B cell (primary cell): ENCODE measurements around the gene ADAM17. TPM values are rescaled to one million over a fixed set of nuclear protein-coding genes. Genes with fewer than 3 reads are reported as not detected.

Experiments used
- ATAC-seq: fragments of 200-7000 bp; cut with Tn5 transposase; one replicate; pipeline ENCODE4 v1.10.0; 2021; ENCODE audit warnings: low read depth, mild to moderate bottlenecking, moderate number of reproducible peaks, moderate library complexity
- CTCF ChIA-PET: fragments of 350-600 bp; sonication (Branson Sonifier 250); formaldehyde crosslinking; loops from one replicate; lab custom pipeline; 2021; ENCODE audit warnings: antibody characterized with exemption, inconsistent platforms; lab: Charles Lee
- POLR2A ChIA-PET: fragments of 350-600 bp; sonication (Branson Sonifier 250); formaldehyde crosslinking; loops from one replicate; lab custom pipeline; 2021; ENCODE audit warnings: antibody characterized with exemption; lab: Charles Lee
- DNase-seq: peaks from one replicate; pipeline ENCODE4 v3.0.0; 2013
- H2AFZ ChIP-seq: 2 replicates; pipeline ENCODE4 v1.6.1; 2012; ENCODE audit warnings: mild to moderate bottlenecking, low read depth, low read length; ENCODE audit not compliant: insufficient read depth, poor library complexity, severe bottlenecking
- H3K27ac ChIP-seq, 2 donors: 1 replicate in 1 of 2; 2 replicates in 1 of 2; pipeline ENCODE4 v1.5.1; 2012 to 2013; ENCODE audit warnings: low read length in 2 of 2, mild to moderate bottlenecking in 2 of 2, moderate library complexity in 1 of 2
- H3K27me3 ChIP-seq, 4 experiments: fragments of 200-600 bp in 1 of 4; sonication (generic) in 1 of 4; replicated peaks in 1 of 4; 1 replicate in 2 of 4; 2 replicates in 2 of 4; pipeline versions ENCODE4 v1.6.1 to v1.7.0; 2013 to 2016; ENCODE audit warnings: low read length in 3 of 4, mild to moderate bottlenecking in 2 of 4, mixed read lengths in 1 of 4, moderate library complexity in 1 of 4; ENCODE audit not compliant: insufficient read depth in 4 of 4, control insufficient read depth in 3 of 4; ENCODE audit errors: control extremely low read depth in 1 of 4
- H3K36me3 ChIP-seq, 2 experiments: replicated peaks in 1 of 2; 1 replicate in 1 of 2; 2 replicates in 1 of 2; pipeline versions ENCODE4 v1.6.1 to v1.7.1; 2013; ENCODE audit warnings: low read length in 1 of 2; ENCODE audit not compliant: insufficient read depth in 2 of 2, control insufficient read depth in 1 of 2; ENCODE audit errors: control extremely low read depth in 1 of 2, extremely low read depth in 1 of 2
- H3K4me1 ChIP-seq, 2 donors: fragments of 200-600 bp in 1 of 2; sonication (generic) in 1 of 2; 1 replicate in 1 of 2; 2 replicates in 1 of 2; pipeline versions ENCODE4 v1.5.1 to v1.6.1; 2013 to 2017; ENCODE audit warnings: low read length in 2 of 2; ENCODE audit not compliant: control insufficient read depth in 2 of 2, insufficient read depth in 2 of 2
- H3K4me2 ChIP-seq: replicated peaks from 2 replicates; pipeline ENCODE3; 2012; ENCODE audit warnings: mild to moderate bottlenecking, low read depth, low read length; ENCODE audit not compliant: poor library complexity, severe bottlenecking
- H3K4me3 ChIP-seq, 5 experiments: fragments of 200-600 bp in 1 of 5; sonication (generic) in 1 of 5; 1 replicate in 3 of 5; 2 replicates in 2 of 5; pipeline versions ENCODE4 v1.5.1 to v1.7.0; 2011 to 2016; ENCODE audit warnings: low read length in 4 of 5, mild to moderate bottlenecking in 4 of 5, low read depth in 2 of 5, control low read depth in 1 of 5, moderate library complexity in 1 of 5; ENCODE audit not compliant: insufficient read depth in 1 of 5; ENCODE audit errors: control extremely low read depth in 1 of 5, extremely low read depth in 1 of 5
- H3K79me2 ChIP-seq: fragments of 200-600 bp; sonication (generic); one replicate; pipeline ENCODE4 v1.6.0; 2016; ENCODE audit warnings: low read length; ENCODE audit not compliant: control insufficient read depth, insufficient read depth
- H3K9ac ChIP-seq: fragments of 200-600 bp; sonication (generic); 2 replicates; pipeline ENCODE4 v1.6.1; 2017; ENCODE audit warnings: mild to moderate bottlenecking, low read length, moderate library complexity
- H3K9me3 ChIP-seq, 3 donors: one replicate each; pipeline versions ENCODE4 v1.6.1 to v1.7.1; 2013; ENCODE audit warnings: low read length in 2 of 3; ENCODE audit not compliant: control insufficient read depth in 2 of 3, insufficient read depth in 1 of 3; ENCODE audit errors: control extremely low read depth in 1 of 3
- H4K20me1 ChIP-seq: 2 replicates; pipeline ENCODE4 v1.6.0; 2012; ENCODE audit warnings: mild to moderate bottlenecking, low read length; ENCODE audit not compliant: insufficient read depth, control insufficient read depth, poor library complexity, severe bottlenecking
- H3K27ac Mint-ChIP-seq: one replicate; pipeline ENCODE4 v1.8.0; 2021; ENCODE audit warnings: mixed read lengths
- H3K27me3 Mint-ChIP-seq: one replicate; pipeline ENCODE4 v1.8.0; 2021; ENCODE audit warnings: mixed read lengths
- H3K4me1 Mint-ChIP-seq: one replicate; pipeline ENCODE4 v1.8.0; 2021; ENCODE audit warnings: mixed read lengths
- H3K4me3 Mint-ChIP-seq: one replicate; pipeline ENCODE4 v1.8.0; 2021; ENCODE audit warnings: mixed read lengths
- H3K9me3 Mint-ChIP-seq: one replicate; pipeline ENCODE4 v1.8.0; 2022; ENCODE audit warnings: mixed read lengths; ENCODE audit not compliant: insufficient read depth
- CTCF ChIP-seq: fragments of 200-600 bp; IDR thresholded peaks from one replicate; pipeline ENCODE4 v1.8.0; 2022; ENCODE audit warnings: antibody characterized with exemption, mild to moderate bottlenecking
- EZH2 ChIP-seq: IDR thresholded peaks from 2 replicates; pipeline ENCODE4 v1.6.1; 2012; ENCODE audit warnings: borderline replicate concordance, low read depth, mild to moderate bottlenecking, moderate library complexity, low read length; ENCODE audit not compliant: insufficient read depth, poor library complexity, severe bottlenecking
- WGBS: methylation state at CpG from one replicate; pipeline ENCODE4 v1.1.5; 2013; ENCODE audit warnings: missing lambda C conversion rate; ENCODE audit not compliant: insufficient coverage; 5-methylcytosine and 5-hydroxymethylcytosine counted together
- intact Hi-C: fragments of 100-400 bp; cut with micrococcal nuclease; formaldehyde crosslinking; loops from one replicate; pipeline ENCODE4 v1.10.0; 2022
- polyA plus RNA-seq: library from polyadenylated mRNA; depleted of rRNA; stranded (reverse); fragments of >200 nt; gene quantifications from 2 replicates; pipeline ENCODE4 v1.2.3, GENCODE V29; 2012
- total RNA-seq, 2 donors: library from RNA; stranded (reverse); fragments of 120-200 nt in 1 of 2; gene quantifications; 1 replicate in 1 of 2; 2 replicates in 1 of 2; pipeline versions ENCODE4 v1.2.3 to v1.2.4, GENCODE V29; 2013 to 2022

The ADAM17 gene
- total and polyA plus RNA-seq, 2 donors (not counting 1 experiment from before 2014, with no cell fraction given), result 13.9 to 57.8 TPM

- Histone ChIP-seq H3K36me3 (no peaks in the 10 kb centered on the region), H2AFZ (no peak overlapping the region), H3K9me3 (no peaks in the 10 kb centered on the region), H3K27me3 (no peaks in the 10 kb centered on the region), H3K27ac (no peak overlapping the region), H4K20me1 (no peaks in the 10 kb centered on the region), H3K9ac (no peak overlapping the region), H3K4me2 (no peak overlapping the region), H3K79me2 (no peaks in the 10 kb centered on the region), H3K4me3 (no peak overlapping the region), H3K4me1 (no peaks in the 10 kb centered on the region)
- Mint-ChIP-seq H3K9me3 (no peaks in the 10 kb centered on the region), H3K4me1 (no peaks in the 10 kb centered on the region), H3K4me3 (no peak overlapping the region), H3K27ac (no peak overlapping the region), H3K27me3 (no peaks in the 10 kb centered on the region)
- POLR2A ChIA-PET, result no interaction called here
- CTCF ChIA-PET, result no interaction called here
- TF ChIP-seq EZH2 (no peak), CTCF (no peak)
- ATAC-seq, result no peak
- no CpG with 5 or more reads among the region's 1 CpG for WGBS
- no peak for DNase-seq
- intact Hi-C loops, result no loop called here
Observed at GRCh38 chr2:9573013-9573720, 17.5 kb upstream of the ADAM17 start.

GRCh38 chr2:9570182-9571060 is 14.8 kb upstream of the ADAM17 start:
- H3K4me1 Mint-ChIP-seq, result no peaks in the 10 kb centered on the region
- H3K9me3 Mint-ChIP-seq, result no peaks in the 10 kb centered on the region
- H3K27ac ChIP-seq, result no peak overlapping the region
- H3K27me3 ChIP-seq, result no peaks in the 10 kb centered on the region
- ChIA-PET POLR2A (no interaction called here), CTCF (interaction anchor here (0.6 kb wide), 1 partner anchor 61 kb away, joined by 3 read pairs; no protein-coding TSS in a partner anchor)
- no peaks in the 10 kb centered on the region for H3K79me2 ChIP-seq
- ATAC-seq, result no peak
- no peak overlapping the region for H3K4me3 ChIP-seq
- no peak overlapping the region for H3K4me3 Mint-ChIP-seq
- H3K9me3 ChIP-seq, result no peaks in the 10 kb centered on the region
- H2AFZ ChIP-seq, result no peak overlapping the region
- intact Hi-C loops, result no loop called here
- H3K4me2 ChIP-seq, result no peak overlapping the region
- H4K20me1 ChIP-seq, result no peaks in the 10 kb centered on the region
- H3K9ac ChIP-seq, result no peak overlapping the region
- WGBS, result 86% methylated on average over 2 of the region's 4 CpGs
- H3K27ac Mint-ChIP-seq, result no peak overlapping the region
- no peaks in the 10 kb centered on the region for H3K4me1 ChIP-seq
- no peaks in the 10 kb centered on the region for H3K27me3 Mint-ChIP-seq
- no peak for TF ChIP-seq EZH2
- no peak for TF ChIP-seq CTCF
- no peaks in the 10 kb centered on the region for H3K36me3 ChIP-seq
- no peak for DNase-seq
